ENCODE measurements around the gene VGF. TPM values are rescaled to one million over a fixed set of nuclear protein-coding genes. Genes with fewer than 3 reads are reported as not detected.

The VGF gene
- total RNA-seq, 1 experiment from 2014 or later: 16.0 TPM

DNA sequence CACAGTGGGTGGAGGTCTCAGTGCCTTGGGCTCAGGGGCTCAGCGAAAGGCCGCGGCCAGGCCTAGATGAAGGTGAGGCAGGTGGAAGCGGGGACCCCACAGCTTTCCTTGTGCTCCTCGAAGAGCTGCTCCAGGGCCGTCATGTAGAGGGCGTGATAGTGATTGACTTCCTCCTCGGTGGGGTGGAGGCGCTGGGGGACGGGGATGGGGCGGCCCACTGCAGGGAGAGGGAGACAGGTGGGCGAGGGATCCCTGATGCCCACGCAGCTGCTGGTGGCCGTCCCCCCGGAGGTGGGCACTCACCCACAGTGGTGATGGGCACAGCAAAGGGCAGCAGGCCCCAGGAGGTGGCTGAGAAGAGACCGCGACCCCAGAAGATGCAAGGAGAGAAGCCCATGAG, 30.5 kb upstream of the VGF start:
- Histone ChIP-seq H3K27me3 (replicated peaks; ENCODE audit: insufficient read depth, low read depth, low read length, poor library complexity) (no peaks in the 10 kb centered on the region), H3K36me3 (ENCODE audit: insufficient read depth, low read length, poor library complexity, severe bottlenecking) (no peaks in the 10 kb centered on the region), H3K4me1 (ENCODE audit: insufficient read depth, low read length, poor library complexity, severe bottlenecking) (no peaks in the 10 kb centered on the region), H3K27ac (ENCODE audit: low read depth, low read length, poor library complexity, severe bottlenecking) (no peak overlapping the region), H3K9me3 (ENCODE audit: low read depth, low read length, poor library complexity, severe bottlenecking) (no peaks in the 10 kb centered on the region), H3K4me3 (ENCODE audit: low read depth, low read length, poor library complexity, severe bottlenecking) (no peak overlapping the region)
- no peak for DNase-seq (ENCODE audit: low spot score)
- POLR2A ChIA-PET (ENCODE audit: low non-redundant PET): no interaction called here
- CTCF ChIA-PET: interaction anchor here (0.6 kb wide), 1 partner anchor 106 kb away, joined by 6 read pairs; no protein-coding TSS in a partner anchor
- TF ChIP-seq CTCF (conservative IDR thresholded peaks at IDR 0.05; ENCODE audit: low read depth, low read length) (no peak), EZH2 (IDR thresholded peaks at IDR 0.05; ENCODE audit: borderline replicate concordance, low read depth, low read length, poor library complexity, severe bottlenecking) (no peak)
- BruUV-seq (replicated peaks): no TSS peak
- intact Hi-C loops (cut with micrococcal nuclease; ENCODE audit: unreplicated experiment): loop anchor here (10.0 kb wide), 1 partner anchor 301 kb away; the partner anchor contains the start of gene ACHE

- Histone ChIP-seq H3K9me3 (ENCODE audit: low read depth, low read length, poor library complexity, severe bottlenecking) (no peaks in the 10 kb centered on the region), H3K27ac (ENCODE audit: low read depth, low read length, poor library complexity, severe bottlenecking) (no peak overlapping the region), H3K27me3 (replicated peaks; ENCODE audit: insufficient read depth, low read depth, low read length, poor library complexity) (no peaks in the 10 kb centered on the region), H3K4me3 (ENCODE audit: low read depth, low read length, poor library complexity, severe bottlenecking) (no peak overlapping the region), H3K36me3 (ENCODE audit: insufficient read depth, low read length, poor library complexity, severe bottlenecking) (no peaks in the 10 kb centered on the region), H3K4me1 (ENCODE audit: insufficient read depth, low read length, poor library complexity, severe bottlenecking) (no peaks in the 10 kb centered on the region)
- TF ChIP-seq EZH2 (IDR thresholded peaks at IDR 0.05; ENCODE audit: borderline replicate concordance, low read depth, low read length, poor library complexity, severe bottlenecking) (no peak), CTCF (conservative IDR thresholded peaks at IDR 0.05; ENCODE audit: low read depth, low read length) (no peak)
- no TSS peak for BruUV-seq (replicated peaks)
- POLR2A ChIA-PET (ENCODE audit: low non-redundant PET): no interaction called here
- intact Hi-C loops (cut with micrococcal nuclease; ENCODE audit: unreplicated experiment): no loop called here
- CTCF ChIA-PET: no interaction called here
- DNase-seq (ENCODE audit: low spot score): no peak
These were observed 23.7 kb upstream of the VGF start for GRCh38 chr7:101189109-101189508.

- no peak for DNase-seq (ENCODE audit: low spot score)
- intact Hi-C loops (cut with micrococcal nuclease; ENCODE audit: unreplicated experiment): no loop called here
- no peaks in the 10 kb centered on the region for H3K36me3 ChIP-seq (ENCODE audit: insufficient read depth, low read length, poor library complexity, severe bottlenecking)
- no peaks in the 10 kb centered on the region for H3K9me3 ChIP-seq (ENCODE audit: low read depth, low read length, poor library complexity, severe bottlenecking)
- BruUV-seq (replicated peaks): no TSS peak
- ChIA-PET CTCF (interaction anchor here (0.7 kb wide), 1 partner anchor 276 kb away, joined by 3 read pairs; no protein-coding TSS in a partner anchor), POLR2A (ENCODE audit: low non-redundant PET) (interaction anchor here (0.7 kb wide), 1 partner anchor 235 kb away, joined by 6 read pairs; no protein-coding TSS in a partner anchor)
- H3K4me3 ChIP-seq (ENCODE audit: low read depth, low read length, poor library complexity, severe bottlenecking): no peak overlapping the region
- no peaks in the 10 kb centered on the region for H3K27me3 ChIP-seq (replicated peaks; ENCODE audit: insufficient read depth, low read depth, low read length, poor library complexity)
- TF ChIP-seq CTCF (conservative IDR thresholded peaks at IDR 0.05; ENCODE audit: low read depth, low read length) (no peak), EZH2 (IDR thresholded peaks at IDR 0.05; ENCODE audit: borderline replicate concordance, low read depth, low read length, poor library complexity, severe bottlenecking) (no peak)
- no peaks in the 10 kb centered on the region for H3K4me1 ChIP-seq (ENCODE audit: insufficient read depth, low read length, poor library complexity, severe bottlenecking)
- no peak overlapping the region for H3K27ac ChIP-seq (ENCODE audit: low read depth, low read length, poor library complexity, severe bottlenecking)
These were observed 21.6 kb upstream of the VGF start for GRCh38 chr7:101186844-101187428.

Measured in A673 (cell line).